Neural progenitor cell (in vitro differentiated cells): ENCODE measurements around the gene DDOST.

Experiments used
- EZH2phosphoT487 ChIP-seq: fragments of 200-600 bp; sonication (generic); IDR thresholded peaks from 2 replicates; pipeline ENCODE4 v1.6.1; 2017; ENCODE audit warnings: antibody characterized with exemption
- TF ChIP-seq, protein P1 (sequence below): fragments of 200-600 bp; sonication (generic); IDR thresholded peaks from 2 replicates; pipeline ENCODE4 v1.5.1; 2017; ENCODE audit warnings: antibody characterized with exemption, mild to moderate bottlenecking

DNA sequence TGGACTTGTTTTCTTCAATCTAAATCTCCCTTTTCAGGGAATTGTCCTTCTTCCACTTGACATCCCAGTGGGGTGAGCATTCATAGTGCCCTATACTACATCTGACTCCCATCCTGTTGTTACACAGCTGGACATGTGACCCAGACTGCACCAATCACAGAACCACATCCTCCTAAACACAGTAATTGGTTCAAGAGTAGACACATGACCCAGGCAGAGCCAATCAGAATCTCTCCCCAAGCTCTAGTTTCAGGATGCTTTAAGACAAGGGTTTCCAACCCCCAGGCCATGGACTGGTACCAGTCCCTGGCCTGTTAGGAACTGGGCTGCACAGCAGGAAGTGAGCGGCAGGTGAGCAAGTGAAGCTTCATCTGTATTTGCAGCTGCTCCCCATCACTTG, 5.6 kb upstream of the DDOST start:
- TF ChIP-seq, protein P1, sequence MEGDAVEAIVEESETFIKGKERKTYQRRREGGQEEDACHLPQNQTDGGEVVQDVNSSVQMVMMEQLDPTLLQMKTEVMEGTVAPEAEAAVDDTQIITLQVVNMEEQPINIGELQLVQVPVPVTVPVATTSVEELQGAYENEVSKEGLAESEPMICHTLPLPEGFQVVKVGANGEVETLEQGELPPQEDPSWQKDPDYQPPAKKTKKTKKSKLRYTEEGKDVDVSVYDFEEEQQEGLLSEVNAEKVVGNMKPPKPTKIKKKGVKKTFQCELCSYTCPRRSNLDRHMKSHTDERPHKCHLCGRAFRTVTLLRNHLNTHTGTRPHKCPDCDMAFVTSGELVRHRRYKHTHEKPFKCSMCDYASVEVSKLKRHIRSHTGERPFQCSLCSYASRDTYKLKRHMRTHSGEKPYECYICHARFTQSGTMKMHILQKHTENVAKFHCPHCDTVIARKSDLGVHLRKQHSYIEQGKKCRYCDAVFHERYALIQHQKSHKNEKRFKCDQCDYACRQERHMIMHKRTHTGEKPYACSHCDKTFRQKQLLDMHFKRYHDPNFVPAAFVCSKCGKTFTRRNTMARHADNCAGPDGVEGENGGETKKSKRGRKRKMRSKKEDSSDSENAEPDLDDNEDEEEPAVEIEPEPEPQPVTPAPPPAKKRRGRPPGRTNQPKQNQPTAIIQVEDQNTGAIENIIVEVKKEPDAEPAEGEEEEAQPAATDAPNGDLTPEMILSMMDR: no peak
- no peak for TF ChIP-seq EZH2phosphoT487
